Heart left ventricle (tissue), 13 donors: ENCODE data around the gene SNRNP48.

Experiments
- CTCF ChIP-seq, 12 donors: fragments of 200-600 bp; sonication (generic) in 4 of 12; IDR thresholded peaks; one replicate each; pipeline versions ENCODE4 v1.5.0 to v1.8.0; 2018 to 2022; ENCODE audit warnings: antibody characterized with exemption in 12 of 12, mild to moderate bottlenecking in 5 of 12
- POLR2A ChIP-seq, 2 donors: fragments of 450-650 bp; IDR thresholded peaks; one replicate each; pipeline ENCODE4 v1.6.1; 2017; ENCODE audit warnings: antibody characterized with exemption in 2 of 2, mild to moderate bottlenecking in 2 of 2, moderate library complexity in 2 of 2
- donor health status: ischemic (EF 13 %, LVEDD 7.1; RV severe dilation, severe dysfunction).
- donor health status: DM: no; HTN: yes; CAD: no.
- donor health status: DM: no; HTN: no; CAD: no.
- donor health status: ischemic (EF 25% LVEDD 6.9; RV normal size, moderate dysfunction).
- donor health status: ischemic (EF 25% LVEDD 5.7; RV mildly dilated, moderate dysfunction).
- donor health status: ischemic (EF 35%, LVEDD 5.7; RV mildly dilated, moderate dysfunction).
- donor health status: nonischemic (EF 11% LVEDD 7.7; RV severe dilation, severe dysfunction).
- donor health status: DM: yes; HTN: yes; CAD: no.
- donor health status: PGD.
- donor health status: ischemic (EF 29% LVEDD 5.4; RV normal size, mild dysfunction).
- donor health status: nonischemic (EF 23%, LVEDD 6.1; RV moderate dilation, normal function).

GRCh38 chr6:7633361-7633760 lies 43.4 kb downstream of the SNRNP48 start:
- TF ChIP-seq CTCF (IDR thresholded peaks at IDR 0.05) (no peak), POLR2A (IDR thresholded peaks at IDR 0.05) (no peak)
